ENCODE measurements around the gene SCAMP5. TPM values are rescaled to one million over a fixed set of nuclear protein-coding genes. Genes with fewer than 3 reads are reported as not detected.

Gene SCAMP5
- total RNA-seq, 1 donor from 2014 or later, result 7.6 TPM

- intact Hi-C loops (cut with DNase I), result no loop called here
- no peak for DNase-seq (ENCODE audit: low spot score)
Observed at GRCh38 chr15:75061272-75061671, 65.9 kb downstream of the SCAMP5 start.

GRCh38 chr15:75062706-75063105 is 67.3 kb downstream of the SCAMP5 start:
- intact Hi-C loops (cut with DNase I), result no loop called here
- no peak for ATAC-seq
- no peak for DNase-seq (ENCODE audit: low spot score)

More at GRCh38 chr15:75061272-75061671, 65.9 kb downstream of the SCAMP5 start:
- ATAC-seq, result no peak

GRCh38 chr15:75063338-75063737 is 68.0 kb downstream of the SCAMP5 start:
- no peak for ATAC-seq
- DNase-seq (ENCODE audit: low spot score), result no peak
- intact Hi-C loops (cut with DNase I), result no loop called here

GRCh38 chr15:75063889-75064288 is 68.5 kb downstream of the SCAMP5 start:
- intact Hi-C loops (cut with DNase I), result no loop called here
- ATAC-seq, result no peak
- DNase-seq (ENCODE audit: low spot score), result no peak

GRCh38 chr15:75064846-75065245 is 69.5 kb downstream of the SCAMP5 start:
- intact Hi-C loops (cut with DNase I), result no loop called here
- DNase-seq (ENCODE audit: low spot score) (no peak), ATAC-seq (no peak)

- ATAC-seq, result peak; percentile 30
Observed at GRCh38 chr15:75065467-75065850, 70.1 kb downstream of the SCAMP5 start.

GRCh38 chr15:75065851-75066509 is 70.6 kb downstream of the SCAMP5 start:
- DNase-seq (ENCODE audit: low spot score) (no peak), ATAC-seq (no peak)
- intact Hi-C loops (cut with DNase I), result no loop called here

More at GRCh38 chr15:75065467-75065850, 70.1 kb downstream of the SCAMP5 start:
- no peak for DNase-seq (ENCODE audit: low spot score)
- intact Hi-C loops (cut with DNase I), result no loop called here

GRCh38 chr15:75067123-75067830 is 71.9 kb downstream of the SCAMP5 start:
- no peak for DNase-seq (ENCODE audit: low spot score)
- ATAC-seq, result no peak
- intact Hi-C loops (cut with DNase I), result no loop called here

GRCh38 chr15:75068748-75069147 is 73.4 kb downstream of the SCAMP5 start:
- no peak for ATAC-seq
- no peak for DNase-seq (ENCODE audit: low spot score)
- intact Hi-C loops (cut with DNase I), result no loop called here

- intact Hi-C loops (cut with DNase I), result no loop called here
- ATAC-seq (peak; percentile 65), DNase-seq (ENCODE audit: low spot score) (no peak)
Observed at GRCh38 chr15:75069301-75069925, 74.0 kb downstream of the SCAMP5 start.

GRCh38 chr15:75070674-75071073 is 75.3 kb downstream of the SCAMP5 start:
- DNase-seq (ENCODE audit: low spot score) (no peak), ATAC-seq (no peak)
- intact Hi-C loops (cut with DNase I), result no loop called here

Other genes with a start within 250 kb of the SCAMP5 start
- gene CYP1A2, start 246.7 kb upstream of the SCAMP5 start, total RNA-seq, result not detected
- 43.7 TPM for gene CSK, start 213.5 kb upstream of the SCAMP5 start, total RNA-seq
- gene LMAN1L, start 182.7 kb upstream of the SCAMP5 start, total RNA-seq, result not detected
- gene CPLX3, start 168.9 kb upstream of the SCAMP5 start, total RNA-seq, result not detected
- gene ULK3, start 152.4 kb upstream of the SCAMP5 start, total RNA-seq, result 26.5 TPM
- gene SCAMP2, start 122.2 kb upstream of the SCAMP5 start, total RNA-seq, result 68.2 TPM
- gene MPI, start 105.5 kb upstream of the SCAMP5 start, total RNA-seq, result 38.2 TPM
- gene FAM219B, start 88.7 kb upstream of the SCAMP5 start, total RNA-seq, result 72.9 TPM
- gene COX5A, start 57.5 kb upstream of the SCAMP5 start, total RNA-seq, result 66.3 TPM
- gene RPP25, start 38.8 kb upstream of the SCAMP5 start, total RNA-seq, result 6.0 TPM
- 20.4 TPM for gene PPCDC, start 28.0 kb downstream of the SCAMP5 start, total RNA-seq
- gene C15orf39, start 206.3 kb downstream of the SCAMP5 start, total RNA-seq, result 25.5 TPM